NOMO-1 (cell line): ENCODE data around the gene KPNA6.
A peak's percentile ranks its signal among the peaks of the same experiment; 100 is the strongest.

Experiments used
- DNase-seq, 2 experiments: peaks; one replicate each; lab custom pipeline; 2025; ENCODE audit not compliant: unreplicated experiment in 2 of 2; lab: John Stamatoyannopoulos, UW

The KPNA6 gene

DNA sequence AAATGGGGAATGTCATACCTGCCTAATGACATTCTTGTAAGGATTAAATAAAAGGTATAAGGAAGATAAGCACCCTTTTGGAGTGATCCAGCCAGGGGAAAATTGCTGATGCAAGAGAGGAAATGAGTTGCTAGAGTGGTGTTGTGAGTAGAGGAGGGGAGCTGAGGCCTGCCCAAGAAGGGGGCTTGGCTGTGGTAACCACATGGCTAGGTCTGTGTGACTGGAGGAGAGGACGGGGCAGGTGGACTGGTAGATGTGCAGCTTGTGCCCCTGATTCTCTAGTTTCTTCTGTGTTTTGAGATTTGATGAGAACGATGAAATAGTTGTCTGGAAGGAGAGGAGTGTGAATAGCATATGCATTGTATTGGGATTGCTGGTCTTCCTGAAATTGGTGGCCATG lies 78.2 kb downstream of the KPNA6 start:
- DNase-seq, result no peak

DNA sequence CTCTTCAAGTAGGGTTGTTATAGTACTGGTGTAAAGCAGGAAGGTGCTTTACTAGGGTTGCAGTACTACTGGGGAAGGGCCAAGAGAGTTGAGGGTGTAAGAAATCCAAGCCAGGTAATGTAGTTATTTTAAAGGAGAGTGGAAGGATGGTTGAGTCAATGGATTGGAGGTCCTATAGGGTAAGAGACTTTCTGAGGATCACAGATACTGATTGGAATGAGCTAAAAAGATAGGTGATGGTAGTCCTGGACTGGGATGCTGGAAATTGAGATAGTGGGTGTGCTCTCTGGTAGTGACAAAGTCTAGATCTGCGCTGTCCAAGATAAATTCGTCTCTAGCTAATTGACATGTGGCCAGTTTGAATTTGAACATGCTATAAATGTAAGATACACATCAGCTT lies 78.6 kb downstream of the KPNA6 start:
- no peak for DNase-seq

DNA sequence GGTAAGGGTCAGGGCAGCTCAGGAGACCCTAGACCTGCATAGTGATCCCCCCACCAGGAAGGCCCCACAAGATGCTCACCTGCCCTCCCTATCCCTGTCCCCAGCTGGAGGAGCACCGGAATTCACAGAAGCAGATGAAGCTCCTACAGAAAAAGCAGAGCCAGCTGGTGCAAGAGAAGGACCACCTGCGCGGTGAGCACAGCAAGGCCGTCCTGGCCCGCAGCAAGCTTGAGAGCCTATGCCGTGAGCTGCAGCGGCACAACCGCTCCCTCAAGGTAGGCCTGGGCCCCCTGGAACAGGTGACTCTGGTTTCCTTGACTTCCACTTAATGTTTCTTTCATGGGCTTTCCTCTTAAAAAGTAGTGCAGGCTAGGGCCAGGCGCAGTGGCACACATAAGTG lies 80.0 kb downstream of the KPNA6 start:
- no peak for DNase-seq

DNA sequence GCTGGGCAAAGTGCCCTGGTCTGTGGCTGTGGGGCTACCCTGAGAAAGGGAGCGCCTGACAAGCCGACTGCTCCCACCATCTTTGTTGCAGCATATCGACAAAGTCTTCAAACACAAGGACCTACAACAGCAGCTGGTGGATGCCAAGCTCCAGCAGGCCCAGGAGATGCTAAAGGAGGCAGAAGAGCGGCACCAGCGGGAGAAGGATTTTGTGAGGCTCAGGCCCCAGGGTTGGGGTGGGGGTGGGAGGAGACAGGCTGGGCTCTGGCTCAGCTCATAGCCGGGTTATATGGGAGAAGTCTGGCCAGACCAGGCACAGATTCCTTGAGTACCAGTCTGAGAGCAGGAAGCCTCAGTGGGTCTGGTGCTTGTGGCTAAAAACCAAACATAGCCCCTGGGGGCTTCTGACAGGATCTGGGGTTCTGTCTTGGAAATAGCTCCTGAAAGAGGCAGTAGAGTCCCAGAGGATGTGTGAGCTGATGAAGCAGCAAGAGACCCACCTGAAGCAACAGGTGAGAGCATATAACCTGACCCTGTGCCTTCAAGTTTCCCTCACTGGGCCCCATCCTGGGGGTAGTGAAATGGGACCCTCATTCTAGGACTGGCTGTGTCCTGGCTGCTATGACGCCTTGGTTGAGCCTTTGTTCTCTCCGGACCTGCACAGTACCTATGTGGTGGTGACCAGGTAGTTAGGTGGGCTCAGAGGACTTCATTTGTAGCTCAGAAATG lies 84.5 kb downstream of the KPNA6 start:
- no peak for DNase-seq

DNA sequence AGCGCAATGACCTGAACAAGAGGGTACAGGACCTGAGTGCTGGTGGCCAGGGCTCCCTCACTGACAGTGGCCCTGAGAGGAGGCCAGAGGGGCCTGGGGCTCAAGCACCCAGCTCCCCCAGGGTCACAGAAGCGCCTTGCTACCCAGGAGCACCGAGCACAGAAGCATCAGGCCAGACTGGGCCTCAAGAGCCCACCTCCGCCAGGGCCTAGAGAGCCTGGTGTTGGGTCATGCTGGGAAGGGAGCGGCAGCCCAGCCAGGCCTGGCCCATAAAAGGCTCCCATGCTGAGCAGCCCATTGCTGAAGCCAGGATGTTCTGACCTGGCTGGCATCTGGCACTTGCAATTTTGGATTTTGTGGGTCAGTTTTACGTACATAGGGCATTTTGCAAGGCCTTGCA lies 87.1 kb downstream of the KPNA6 start:
- DNase-seq, result no peak

DNA sequence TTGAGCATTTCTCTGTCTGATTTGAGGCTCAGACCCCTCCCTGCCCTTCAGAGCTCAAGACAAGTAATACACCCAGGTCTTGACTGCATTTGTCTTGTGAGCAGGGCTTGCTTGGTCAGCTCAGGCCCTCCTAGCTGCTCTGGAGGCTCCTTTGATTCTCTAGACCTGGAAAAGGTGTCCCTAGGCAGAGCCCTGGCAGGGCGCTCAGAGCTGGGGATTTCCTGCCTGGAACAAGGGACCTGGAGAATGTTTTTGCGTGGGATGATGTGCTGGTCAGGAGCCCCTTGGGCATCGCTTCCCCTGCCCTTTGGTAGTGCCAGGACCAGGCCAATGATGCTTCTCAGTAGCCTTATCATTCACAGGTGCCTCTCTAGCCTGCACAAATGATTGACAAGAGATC lies 87.7 kb downstream of the KPNA6 start:
- no peak for DNase-seq

DNA sequence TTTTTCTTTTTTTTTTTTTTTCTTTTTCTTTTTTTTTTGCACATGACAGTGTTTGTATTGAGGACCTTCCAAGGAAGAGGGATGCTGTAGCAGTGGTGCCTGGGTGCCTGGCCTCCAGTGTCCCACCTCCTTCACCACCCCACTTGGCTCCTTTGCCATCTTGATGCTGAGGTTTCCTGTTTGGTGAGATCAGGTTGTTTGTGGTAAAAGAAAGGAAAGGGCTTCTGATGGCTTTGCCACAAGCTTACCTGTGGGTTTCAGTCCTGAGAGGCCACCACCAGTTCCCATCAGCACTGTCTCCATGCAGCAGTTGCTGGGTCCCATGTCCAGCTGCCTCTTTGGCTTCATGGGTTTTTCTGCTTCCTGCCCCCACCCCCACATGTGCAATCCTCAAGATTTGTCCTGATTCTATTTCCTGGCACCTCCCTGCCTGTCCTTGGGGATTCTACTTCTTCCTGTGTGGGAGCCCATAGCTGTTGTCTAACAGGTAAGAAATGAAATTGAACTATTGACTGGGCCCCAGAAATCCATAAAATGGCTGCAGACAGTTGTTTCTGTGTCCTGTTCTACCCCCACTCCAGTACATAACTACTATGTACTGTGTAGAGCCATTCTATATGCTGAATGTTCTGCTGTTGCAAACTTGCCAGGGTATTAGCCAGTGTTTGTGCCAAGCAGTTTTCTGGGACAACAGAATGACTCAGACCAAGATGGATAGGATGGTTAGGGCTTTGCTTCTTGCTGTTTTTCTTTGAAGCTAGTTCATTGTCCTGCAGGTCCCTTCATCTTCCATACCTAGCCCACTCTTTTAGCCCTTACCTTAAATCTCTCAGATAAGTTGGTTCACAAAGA lies 88.3 kb downstream of the KPNA6 start:
- DNase-seq, result no peak

DNA sequence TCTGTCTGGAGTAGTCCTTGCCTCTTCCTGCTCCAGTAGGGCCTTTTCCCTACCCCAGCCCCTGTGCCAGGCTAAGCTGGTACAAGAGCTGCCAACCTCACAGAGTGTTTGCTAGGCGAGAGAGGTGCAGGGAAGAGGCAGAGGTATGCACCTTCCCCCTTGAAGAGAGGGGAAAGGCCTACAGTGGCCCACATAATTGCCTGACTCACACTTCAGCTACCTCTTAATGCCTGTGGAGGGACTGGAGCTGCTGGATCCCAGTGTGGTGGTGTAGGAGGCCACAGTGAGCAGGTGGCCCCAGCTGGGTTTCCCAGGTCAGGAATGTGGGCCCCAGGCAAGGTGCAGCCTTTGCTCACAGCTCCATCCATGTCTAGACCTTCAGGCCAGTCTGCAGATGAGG lies 89.2 kb downstream of the KPNA6 start:
- DNase-seq, result no peak

DNA sequence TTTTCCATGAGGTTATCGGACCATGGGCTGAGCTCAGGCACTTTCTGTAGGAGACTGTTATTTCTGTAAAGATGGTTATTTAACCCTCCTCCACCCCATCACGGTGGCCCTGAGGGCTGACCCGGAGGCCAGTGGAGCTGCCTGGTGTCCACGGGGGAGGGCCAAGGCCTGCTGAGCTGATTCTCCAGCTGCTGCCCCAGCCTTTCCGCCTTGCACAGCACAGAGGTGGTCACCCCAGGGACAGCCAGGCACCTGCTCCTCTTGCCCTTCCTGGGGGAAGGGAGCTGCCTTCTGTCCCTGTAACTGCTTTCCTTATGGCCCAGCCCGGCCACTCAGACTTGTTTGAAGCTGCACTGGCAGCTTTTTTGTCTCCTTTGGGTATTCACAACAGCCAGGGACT lies 90.0 kb downstream of the KPNA6 start:
- DNase-seq, result no peak

DNA sequence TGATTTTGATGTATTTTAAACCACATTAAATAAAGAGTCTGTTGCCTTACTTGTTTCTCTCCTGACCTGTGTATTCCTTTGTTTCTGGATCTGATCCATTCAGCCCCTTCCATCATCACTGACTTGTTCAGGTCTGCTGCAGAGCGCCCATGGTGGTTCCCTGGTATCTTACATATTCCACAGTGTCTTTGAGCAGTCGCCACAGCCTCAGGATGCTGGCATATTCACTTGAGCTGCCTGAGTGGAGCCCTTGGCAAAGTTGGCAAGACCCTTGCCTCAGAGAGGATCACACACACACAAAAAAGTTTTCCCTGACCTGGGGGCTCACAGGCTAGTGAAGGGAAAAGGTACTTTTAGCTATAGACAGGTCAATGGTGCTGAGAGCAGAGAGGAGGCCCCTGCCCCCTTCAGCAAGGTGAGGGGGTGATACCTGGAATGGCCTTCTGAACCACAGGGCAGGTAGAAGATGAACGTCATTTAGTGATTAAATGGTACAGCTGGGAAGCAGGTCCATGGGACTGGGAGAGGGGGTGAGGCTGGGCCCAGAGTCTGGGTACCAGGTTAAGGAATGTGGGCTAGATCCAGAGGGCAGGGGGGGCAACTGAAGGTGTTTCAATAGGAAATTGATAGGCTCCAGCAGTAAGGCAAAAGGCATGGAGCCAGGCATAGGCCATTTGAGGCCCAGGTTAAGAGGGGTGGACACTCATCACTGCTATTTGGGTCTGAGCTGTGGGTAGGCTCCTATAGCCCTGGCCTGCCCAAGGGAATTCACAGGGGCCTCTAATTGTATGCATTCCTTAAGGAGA lies 90.6 kb downstream of the KPNA6 start:
- no peak for DNase-seq

DNA sequence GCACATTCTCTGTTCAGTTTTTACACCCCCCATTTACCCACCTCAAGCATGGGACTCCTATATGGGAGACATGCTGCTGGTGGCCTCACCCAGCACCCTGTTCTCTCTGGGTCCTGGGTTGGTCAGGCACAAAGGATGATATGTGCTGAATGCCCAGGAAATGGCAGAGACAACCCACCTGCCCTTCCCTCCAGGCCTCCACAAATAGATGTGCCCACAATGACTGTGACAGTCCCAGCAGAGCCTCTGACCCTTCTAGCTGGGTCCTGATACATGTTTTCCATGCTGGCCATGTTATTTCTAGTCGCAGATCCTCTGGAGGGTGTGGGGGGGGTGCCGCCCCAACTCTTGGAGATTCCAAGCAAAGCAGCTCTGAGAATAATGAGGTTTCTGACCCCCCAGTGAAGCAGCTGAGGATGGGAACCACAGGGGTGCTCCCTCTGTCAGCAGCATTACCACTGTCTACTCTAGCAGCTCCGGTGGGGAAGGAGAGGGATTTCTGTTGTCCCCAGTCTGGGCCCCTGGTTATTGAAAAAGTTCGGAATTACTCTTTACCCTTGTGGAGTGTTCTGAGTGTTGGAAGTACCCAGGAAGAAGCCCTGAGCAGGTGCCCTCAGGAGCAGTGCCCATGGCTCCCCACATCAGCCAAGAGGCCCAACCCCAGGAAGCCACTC lies 91.3 kb downstream of the KPNA6 start:
- no peak for DNase-seq

DNA sequence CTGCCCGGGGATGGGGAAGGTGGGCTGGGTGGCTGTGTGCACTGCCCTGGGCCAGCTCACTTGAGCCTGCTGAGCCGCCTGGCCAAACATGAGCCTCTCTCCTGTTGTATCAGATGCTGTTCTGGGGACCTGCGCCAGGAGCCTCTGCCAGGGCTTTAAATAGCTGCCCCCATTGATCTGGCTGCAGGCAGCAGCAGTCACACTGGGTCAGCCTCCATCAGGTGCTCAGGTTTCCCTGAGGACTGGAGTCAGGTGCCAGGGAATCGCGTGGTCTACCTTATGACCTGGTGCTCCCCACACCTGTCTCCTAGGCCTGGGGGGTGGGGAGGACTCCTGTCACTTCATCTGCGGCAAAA lies 91.8 kb downstream of the KPNA6 start:
- DNase-seq, result no peak

DNA sequence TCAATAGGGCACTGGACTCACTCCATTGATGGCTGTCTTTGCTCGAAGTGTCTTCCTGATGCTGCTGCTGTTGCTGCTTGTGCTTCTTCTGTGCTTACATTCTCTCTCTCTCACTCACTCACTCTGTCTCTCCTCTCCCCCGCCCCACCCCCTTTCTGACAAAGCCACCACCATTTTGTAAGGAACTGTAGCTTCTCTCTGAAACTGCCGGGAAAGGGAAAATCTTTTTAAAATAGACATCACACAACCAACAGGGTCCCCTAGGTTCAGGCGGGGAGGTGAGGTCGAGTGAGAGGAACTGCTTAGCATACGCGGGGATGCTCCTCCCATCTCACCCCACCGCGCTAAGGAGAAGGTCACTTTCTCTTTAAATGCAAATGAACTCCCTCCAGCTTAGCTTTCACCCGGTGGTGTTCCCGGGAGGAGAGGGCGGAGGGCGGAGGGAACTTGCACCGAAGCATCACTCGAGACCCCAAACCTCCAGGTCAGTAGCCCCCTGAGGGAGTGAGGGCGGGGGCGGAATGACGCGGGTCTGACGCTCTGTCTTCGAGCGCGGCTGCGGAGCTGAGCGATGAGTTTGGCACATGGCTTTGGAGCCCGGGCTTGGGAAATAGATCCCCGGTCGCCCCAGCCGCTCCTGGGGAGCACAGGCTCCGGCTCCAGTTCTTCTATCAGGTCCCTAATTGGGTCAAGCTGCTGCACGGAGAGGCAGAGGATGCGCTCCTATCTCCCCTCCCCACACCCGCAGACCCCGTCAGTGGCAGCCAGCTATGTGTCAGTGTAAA lies 92.6 kb downstream of the KPNA6 start, which contains the start of gene CCDC28B:
Gene CCDC28B (plus strand): TSS at position 370 of the 785 bp plus-strand sequence. CDS start 1,341 bp downstream, outside the sequence.
- peak; percentile 67 to 73 for DNase-seq

DNA sequence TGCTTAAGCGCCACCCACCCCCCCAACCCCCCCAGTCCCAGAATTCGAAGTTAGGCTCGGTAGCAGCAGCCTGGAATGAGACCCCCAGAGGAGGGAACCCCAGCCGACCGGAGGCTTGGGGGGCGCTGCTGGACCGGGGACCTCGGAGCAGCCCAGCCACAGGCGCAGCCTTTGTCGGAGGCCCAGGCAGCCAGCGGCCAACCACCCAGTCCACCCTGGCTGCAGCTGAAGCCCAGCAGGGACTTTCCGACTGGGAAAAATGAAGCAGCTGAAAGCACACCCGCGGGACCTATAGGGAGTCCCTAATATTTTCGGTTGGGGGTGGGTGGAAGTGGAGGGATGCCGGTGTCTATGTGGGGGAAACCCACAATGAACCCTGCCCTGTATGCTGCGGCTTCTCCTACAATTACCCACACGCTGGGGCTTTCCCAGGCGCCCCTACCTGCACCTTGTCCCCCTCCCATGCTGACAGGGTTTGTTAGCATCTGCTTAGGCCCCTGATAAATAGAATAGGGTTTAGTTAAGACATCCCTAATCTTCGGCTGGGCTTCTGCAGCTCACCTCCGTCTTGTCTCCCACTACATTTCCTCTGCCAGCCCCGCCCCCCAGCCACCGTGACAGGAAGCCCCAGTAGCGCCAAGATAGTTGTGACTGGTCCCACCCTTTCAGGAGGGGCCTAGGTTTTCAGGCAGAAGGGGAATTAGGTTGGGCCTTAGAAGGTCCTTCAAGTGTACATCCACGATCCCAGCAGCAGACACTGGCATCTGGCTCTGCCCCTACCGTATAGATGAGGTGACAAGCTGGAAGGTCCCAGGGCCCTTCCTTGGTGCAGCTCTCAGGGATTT lies 93.4 kb downstream of the KPNA6 start:
- DNase-seq, result peak; percentile 50 to 69

DNA sequence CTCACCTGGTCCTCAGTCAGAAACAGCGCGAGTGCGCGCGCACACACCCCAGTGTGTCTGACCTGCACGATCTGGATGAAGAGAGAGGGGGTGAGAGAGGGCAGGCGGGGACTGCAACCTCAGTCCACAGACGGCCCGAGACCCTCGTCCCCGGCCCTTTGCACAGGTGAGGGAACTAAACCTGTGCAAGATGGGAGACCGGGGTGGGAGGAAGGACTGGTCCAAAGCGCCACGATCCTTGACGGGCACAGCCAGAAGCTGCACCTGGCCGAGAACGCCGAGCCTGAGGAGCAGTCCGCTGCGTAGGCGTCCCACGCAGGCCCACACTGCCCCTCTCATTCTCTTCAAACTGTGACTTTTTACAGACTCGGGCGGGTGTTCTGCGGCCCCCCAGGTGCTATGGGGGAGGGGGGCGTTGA lies 97.1 kb downstream of the KPNA6 start:
- no peak for DNase-seq

DNA sequence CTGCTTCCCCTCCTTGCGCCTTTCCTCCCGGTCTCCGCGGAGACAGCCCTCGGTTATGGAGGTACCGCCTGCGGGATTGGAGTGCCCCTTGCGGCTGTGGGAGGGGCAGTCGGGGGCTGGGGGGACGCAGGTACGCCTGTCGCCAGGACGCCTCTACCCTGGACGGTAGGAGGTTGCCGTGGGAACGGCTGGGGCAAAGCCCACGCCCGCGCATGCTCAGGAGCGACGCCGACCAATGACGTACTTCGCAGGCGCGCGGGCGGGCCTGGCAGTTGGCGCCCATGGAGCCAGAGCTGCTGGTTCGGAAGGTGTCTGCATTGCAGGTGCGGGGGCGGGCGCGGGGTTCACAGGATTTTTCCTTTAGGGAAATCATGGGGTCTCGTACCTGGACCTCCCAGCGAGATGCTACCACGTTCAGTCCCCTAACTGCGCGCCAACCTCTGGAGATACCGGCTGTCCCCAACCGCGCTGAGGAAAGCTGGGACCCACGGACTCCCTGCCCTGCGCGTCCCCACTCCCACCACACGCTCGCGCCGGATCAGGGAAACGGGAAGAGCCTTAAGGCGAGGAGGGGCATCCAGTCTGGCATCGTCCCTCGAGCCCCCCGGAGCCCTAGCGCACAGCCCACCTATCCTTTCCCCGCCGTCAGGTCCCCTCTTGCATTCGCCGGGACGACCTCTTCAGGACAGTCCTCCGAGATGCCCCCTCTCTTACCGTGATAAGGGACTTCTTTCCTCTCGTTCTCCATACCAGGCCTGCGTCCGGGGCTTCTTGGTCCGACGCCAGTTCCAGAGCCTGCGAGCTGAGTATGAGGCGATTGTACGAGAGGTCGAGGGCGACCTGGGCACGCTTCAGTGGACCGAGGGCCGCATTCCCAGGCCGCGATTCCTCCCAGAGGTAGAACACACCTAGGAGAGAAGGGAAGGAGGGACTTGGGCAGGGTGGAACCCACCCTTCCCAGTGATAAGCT lies 97.8 kb downstream of the KPNA6 start, which contains the start of gene IQCC:
Gene IQCC (plus strand): TSS at position 271 of the 970 bp plus-strand sequence. CDS start 11 bp downstream, at position 282.
- DNase-seq, result peak; percentile 76 to 86

DNA sequence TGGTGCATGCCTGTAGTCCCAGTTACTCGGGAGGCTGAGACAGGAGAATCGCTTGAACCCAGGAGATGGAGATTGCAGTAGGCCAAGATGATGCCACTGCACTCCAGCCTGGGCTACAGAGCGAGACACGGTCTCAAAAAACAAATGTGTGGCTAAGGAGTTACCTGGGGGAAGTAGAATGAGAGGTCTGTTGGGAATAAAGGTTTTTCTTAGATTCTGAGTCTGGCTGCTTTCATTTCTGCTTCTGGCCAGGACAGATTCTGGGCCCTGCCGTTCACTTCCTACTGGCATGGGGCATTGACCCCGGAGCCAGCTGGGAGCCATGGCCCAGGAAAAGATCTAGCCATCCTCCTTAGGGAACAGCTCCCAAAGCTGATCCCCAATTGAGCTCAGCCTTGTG lies 100.6 kb downstream of the KPNA6 start:
- DNase-seq, result no peak

DNA sequence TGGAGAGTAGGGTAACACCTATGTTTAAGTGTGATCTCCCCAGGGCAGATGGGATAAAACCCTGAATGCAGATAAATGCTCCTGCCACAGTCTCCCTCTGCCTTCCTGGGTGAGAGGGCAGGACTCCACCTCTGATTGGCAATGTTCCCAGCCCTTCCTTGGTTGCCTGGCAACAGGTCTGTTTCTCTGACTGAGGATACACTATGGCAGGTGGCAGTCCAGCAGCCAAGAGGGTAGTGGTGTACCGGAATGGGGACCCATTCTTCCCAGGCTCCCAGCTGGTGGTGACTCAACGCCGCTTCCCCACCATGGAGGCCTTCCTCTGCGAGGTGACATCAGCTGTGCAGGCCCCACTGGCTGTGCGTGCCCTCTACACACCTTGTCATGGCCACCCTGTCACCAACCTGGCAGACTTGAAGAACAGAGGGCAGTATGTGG lies 101.1 kb downstream of the KPNA6 start, which contains the start of gene DCDC2B:
Gene DCDC2B (plus strand): TSS at position 199 of the 438 bp plus-strand sequence. CDS start 5 bp downstream, at position 204.
- DNase-seq, result no peak
